GM19023 (cell line): ENCODE results near the gene HNF4A.

Experiments used
- ATAC-seq: cut with Tn5 transposase; IDR thresholded peaks from one replicate; pipeline ENCODE4 v1.9.1; 2021; ENCODE audit warnings: mild to moderate bottlenecking, moderate library complexity; ENCODE audit not compliant: unreplicated experiment

HNF4A gene

GRCh38 chr20:44404204-44405181 is 49.0 kb downstream of the HNF4A start:
- no peak for ATAC-seq

GRCh38 chr20:44405257-44405656 is 49.8 kb downstream of the HNF4A start:
- no peak for ATAC-seq

DNA sequence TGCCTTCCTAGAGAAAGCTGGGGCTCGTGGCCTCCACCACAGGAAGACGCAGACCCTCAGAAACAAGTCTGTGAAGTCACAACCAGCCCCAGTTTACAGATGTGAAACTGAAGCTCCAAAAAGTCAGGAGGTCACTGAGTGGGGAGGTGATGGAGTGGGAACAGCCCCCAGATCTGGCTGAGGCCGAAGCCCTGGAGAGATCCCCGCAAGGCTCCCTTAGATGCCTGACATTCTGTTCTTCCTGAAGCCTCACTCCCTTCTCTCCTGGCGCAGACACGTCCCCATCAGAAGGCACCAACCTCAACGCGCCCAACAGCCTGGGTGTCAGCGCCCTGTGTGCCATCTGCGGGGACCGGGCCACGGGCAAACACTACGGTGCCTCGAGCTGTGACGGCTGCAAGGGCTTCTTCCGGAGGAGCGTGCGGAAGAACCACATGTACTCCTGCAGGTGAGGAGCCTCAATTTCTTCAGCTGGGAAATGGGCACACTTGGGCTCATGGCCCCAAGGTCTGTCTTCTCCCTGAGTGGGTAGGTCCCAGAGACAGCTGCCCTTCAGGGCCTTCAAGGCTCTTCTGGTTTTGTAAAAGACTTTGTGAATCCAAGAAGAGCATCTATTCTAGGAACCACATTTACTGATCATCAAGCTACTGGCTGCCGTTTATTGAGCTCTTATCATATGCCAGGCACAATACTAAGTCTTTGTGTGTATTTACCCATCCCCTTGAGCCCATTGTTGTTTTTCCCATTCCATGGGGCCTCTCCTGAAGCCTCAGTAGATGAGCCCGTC is 50.5 kb downstream of the HNF4A start:
- ATAC-seq: no peak

- no peak for ATAC-seq
These were observed 51.2 kb downstream of the HNF4A start for GRCh38 chr20:44406572-44407137.

DNA sequence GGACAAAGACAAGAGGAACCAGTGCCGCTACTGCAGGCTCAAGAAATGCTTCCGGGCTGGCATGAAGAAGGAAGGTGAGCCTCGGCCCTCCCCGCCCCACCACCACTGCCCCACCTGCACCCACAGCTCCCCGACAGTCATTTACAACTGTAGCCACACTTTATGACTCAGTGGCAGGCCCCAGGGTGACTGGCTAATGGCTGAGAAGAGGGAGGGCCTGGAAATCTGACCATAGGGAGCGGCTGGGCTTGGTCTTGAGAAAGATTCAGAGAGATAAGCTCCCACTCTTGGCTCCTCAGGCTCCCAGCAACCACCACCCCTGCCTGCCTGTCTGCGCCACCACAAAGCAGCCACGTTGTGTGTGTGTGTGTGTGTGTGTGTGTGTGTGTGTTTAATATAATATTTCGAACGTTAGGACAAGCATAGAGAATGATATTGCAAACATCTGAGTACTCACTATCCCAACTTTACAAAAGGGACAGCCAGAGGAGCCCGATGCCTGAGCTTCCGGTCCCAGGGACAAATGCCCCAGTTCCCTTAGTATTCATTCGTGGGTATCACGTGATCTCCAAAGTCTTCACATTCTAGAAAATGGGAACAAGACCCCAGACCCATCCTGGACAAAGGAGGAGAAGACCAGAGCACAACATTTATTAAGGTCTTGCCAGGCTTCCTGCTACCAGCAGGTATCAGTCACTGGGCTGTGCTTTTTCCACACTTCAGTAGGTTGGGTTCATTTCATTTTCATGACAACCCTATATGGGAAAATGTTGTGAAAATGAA is 52.1 kb downstream of the HNF4A start:
- no peak for ATAC-seq

- ATAC-seq: no peak
These were observed 53.7 kb downstream of the HNF4A start for GRCh38 chr20:44409132-44409600.

DNA sequence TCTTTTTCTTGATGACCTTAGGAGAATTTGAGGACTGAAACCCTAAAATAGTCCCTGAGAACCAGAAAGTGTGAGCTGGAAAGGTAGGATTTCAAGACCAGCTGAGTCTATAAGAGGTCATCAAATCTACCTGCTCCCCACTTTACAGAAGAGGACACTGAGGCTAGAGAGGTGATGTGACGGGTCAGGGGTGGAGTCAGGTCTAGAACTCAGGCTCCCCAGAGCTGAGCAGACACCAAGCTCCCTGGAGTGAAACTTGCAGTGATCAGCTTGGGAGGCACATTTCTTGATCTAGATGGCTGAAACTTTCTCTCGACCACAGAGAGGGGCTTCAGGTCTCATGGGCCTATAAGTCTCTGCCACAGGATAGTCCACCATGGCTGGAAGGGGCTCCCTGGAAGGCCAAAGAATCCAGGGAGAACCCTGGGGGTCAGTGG is 55.1 kb downstream of the HNF4A start:
- ATAC-seq: no peak

GRCh38 chr20:44411020-44411756 is 55.7 kb downstream of the HNF4A start:
- no peak for ATAC-seq

GRCh38 chr20:44411757-44412401 is 56.4 kb downstream of the HNF4A start:
- ATAC-seq: no peak

GRCh38 chr20:44412402-44413144 is 57.1 kb downstream of the HNF4A start:
- no peak for ATAC-seq

DNA sequence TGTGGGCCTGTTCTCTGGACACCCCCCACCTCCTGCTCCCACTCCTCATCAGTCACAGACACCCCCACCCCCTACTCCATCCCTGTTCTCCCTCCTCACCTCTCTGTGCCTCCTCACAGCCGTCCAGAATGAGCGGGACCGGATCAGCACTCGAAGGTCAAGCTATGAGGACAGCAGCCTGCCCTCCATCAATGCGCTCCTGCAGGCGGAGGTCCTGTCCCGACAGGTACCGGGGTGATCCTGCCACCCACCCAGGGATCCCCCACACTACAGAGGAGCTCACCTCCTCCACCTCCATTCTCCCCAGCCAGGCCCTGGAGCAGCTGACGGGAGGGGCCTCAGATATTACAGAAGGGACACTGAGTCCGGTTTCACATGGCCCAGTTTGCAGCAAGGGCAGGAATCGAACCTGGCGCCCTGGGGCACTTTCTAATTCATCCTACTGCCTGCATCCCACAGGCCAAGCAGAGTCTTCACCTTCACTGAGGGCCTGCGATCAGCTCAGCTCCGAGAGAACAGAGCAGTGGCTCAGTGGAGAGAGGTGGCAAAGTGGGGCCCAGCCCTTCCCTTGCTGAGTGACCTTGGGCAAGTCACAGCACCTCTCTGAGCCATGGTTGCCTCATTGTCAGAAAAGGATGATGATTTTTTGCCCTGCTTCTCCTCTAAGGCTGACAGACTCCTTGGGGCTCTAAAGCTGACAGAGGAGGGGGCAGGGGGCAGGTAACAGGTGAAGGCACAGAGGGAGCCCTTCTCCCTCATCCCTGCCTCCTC is 58.3 kb downstream of the HNF4A start:
- ATAC-seq: no peak

- ATAC-seq: no peak
These were observed 58.8 kb downstream of the HNF4A start for GRCh38 chr20:44414346-44414714.

GRCh38 chr20:44414808-44415207 is 59.3 kb downstream of the HNF4A start:
- ATAC-seq: no peak

DNA sequence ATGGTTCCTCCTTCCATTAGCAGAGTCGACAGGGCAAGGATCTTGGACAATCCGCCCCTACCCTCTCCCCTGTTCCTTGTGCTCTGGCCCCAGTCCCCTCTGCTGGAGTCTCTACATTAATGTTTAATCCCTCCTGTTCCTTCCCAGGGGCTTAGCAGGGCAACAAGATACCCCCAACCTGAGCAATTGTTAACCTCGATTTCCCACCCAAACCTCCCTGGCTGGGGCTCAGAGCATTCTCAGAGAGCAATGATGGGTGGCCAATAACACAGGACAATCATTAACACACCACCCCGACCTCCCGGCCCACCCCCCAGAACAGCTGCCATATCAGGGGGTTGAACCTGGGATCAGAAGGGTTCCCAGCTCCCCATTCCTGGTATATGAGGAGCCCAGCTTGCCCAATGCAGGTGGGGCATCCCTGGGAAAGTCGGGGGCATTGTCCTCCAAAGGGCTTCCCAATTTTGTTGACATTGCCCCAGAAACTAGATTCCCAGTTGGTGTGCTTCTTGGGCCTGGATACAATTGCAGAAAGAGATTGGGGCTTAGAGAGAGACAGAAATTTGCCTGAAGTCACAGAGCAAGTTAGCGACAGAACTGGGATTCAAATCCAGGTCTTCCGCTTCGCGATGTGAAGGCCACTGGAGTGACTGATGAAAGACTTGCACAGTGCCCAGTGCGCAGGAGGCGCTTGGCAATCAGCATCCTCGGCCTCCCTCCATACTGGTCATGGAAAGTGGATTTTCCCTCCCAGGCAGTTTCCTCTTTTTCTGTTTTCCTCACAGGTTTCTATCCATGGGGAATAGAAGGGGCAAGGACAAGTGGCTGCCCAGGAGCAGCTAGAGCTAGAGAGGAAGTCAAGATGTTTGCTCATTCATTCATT is 60.6 kb downstream of the HNF4A start:
- ATAC-seq: no peak

DNA sequence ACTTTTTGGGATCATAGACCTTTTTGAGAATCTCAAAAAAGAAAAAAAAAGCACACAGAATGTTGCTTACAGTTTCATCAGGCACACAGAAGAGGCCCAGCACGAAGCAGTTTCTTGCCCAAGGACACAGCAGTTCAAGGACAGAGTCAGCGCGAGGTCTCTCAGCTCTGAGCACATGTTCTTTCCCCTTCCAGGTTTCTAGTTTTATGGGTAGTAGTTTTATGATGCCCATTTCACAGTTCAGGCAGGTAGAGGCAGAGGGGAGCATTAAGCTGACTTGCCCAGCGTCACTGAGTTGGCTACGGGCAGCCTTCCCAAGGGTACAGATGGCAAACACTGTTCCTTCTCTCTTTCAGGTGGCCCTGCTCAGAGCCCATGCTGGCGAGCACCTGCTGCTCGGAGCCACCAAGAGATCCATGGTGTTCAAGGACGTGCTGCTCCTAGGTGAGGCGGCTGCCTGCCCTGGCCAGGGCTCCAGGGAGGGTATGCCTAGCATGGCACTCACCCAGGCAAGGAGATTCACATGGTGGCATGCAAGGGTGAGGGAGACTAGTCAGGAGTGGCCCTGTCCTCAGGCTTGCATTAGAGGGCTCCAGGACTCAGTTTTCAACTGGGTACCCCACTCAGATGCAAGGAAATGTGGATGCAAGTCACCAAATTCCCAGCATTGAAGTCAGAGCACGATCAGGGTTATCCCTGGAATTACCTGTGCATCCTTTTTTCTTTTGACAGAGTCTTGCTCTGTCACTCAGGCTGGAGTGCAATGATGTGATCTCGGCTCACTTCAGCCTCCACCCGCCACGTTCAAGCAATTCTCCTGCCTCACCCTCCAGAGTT is 62.8 kb downstream of the HNF4A start:
- ATAC-seq: no peak
